Stimulated activated CD8-positive, alpha-beta memory T cell treated with anti-CD3 and anti-CD28 coated beads, Interleukin-7, amount 100 ng/mL, for 1 hour (primary cell): Measurements from ENCODE around the gene GPC1.

Experiments
- DNase-seq, 2 donors: peaks; one replicate each; pipeline ENCODE4 v3.0.0-alpha.2; 2020; ENCODE audit warnings: low read depth in 2 of 2

GPC1 gene

DNA sequence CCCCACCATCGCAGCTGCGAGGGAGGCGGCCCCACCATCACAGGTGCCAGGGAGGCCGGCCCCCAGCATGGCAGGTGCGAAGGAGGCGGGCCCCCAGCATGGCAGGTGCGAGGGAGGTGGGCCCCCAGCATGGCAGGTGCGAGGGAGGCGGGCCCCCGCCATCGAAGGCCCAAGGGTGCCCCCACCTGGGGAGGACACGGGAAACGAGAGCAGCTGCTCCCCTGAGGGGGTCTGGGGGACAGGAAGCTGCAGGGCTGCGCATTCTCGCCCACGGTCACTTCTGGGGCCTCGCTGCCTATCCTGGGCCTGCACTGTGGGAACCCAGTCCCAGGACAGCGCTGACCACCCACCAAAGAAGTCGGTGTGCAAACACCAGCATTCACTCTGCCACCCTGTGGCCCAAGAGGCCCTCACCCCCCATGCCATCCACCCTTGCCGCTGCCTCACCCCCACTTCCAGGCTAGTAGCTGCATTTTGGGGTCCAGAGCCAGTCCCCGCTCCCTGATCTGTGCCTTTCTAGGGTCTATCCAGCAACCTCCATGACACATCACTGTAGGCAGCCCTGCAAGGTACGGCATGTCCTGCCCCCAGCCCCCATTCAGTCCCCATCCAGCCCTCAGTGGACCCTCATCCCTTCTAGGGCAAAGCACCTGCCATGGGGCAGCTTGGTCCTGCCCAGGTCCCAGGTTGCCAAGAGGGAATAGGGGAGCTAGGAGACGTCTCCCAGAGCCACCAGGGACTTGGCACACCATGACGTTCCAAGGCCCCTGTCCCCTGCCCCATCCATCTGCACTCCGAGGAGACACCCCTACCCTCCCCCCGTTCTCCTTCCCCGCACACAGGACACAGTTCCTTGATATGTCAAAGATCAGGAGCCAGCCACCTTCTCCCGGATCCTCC lies 24.0 kb upstream of the GPC1 start:
- no peak for DNase-seq

DNA sequence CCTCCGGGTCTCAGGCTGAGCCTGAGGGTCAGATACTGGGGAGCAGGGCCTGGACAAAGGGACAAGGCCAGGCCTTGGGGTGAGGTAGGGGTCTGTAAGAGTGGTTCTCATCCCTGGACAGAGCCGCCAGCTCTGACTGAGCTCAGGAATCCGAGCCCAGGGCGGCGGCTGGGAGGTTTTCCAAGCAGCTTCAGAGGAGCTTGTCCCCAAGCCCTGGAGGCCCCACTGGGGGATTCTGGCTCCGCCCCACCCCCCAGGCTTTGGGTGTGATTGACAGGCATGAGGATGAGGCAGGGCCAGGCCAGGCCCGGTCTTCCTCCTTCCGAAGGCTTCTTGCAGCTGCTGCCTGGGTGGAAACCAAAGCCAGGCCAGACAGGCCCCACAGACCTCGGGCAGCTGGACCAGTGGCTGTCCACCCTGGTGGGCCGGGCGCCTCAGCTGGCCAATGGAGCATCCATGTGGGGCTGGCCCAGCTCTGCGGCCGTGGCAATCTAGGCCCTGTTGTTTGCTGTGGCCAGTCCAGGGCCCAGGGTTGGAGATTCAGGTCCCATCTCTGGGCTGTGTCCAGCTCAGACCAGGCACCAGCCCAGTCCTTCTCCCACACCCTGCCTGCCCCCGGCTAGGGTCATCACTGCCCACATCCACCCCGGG lies 23.1 kb upstream of the GPC1 start:
- no peak for DNase-seq

DNA sequence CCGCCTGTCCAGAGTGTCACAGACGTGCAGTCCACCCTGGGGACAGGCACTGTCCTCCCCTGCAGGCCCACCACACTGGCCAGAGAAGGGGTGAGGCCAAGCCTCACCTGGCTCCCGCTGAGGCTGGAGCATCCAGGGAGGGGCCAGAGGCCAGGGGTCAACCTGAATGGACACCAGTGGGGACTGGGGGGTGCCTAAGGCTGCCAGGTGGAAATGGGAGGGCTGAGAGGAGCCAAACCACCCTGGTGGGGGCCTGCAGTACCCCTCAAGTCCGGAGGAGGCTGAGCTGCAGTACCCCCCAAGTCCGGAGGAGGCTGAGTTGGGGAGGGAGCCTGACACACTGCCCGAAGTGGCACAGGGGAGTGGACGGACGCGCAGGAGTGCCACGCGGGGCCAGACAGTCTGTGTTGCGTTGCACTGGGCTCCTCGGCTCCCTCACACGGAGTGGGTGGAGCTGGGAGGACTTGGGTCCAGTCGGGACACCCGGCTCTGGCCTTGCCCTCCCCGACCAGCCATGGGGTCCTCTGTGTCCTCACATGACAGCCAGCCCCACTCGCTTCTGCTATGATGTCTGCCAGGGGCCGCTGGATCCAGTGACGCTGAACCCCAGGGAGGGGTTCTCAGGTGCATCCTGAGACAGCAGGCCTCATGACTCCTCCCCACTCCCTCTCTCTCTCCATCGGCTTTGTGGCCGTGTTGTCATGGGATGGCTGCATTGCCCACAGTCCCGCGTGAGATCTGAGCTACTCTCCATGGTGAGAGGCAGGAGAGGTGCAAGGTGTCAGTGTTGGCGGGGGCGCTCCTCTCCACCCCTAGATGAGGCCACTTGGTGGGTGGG lies 22.3 kb upstream of the GPC1 start:
- no peak for DNase-seq

DNA sequence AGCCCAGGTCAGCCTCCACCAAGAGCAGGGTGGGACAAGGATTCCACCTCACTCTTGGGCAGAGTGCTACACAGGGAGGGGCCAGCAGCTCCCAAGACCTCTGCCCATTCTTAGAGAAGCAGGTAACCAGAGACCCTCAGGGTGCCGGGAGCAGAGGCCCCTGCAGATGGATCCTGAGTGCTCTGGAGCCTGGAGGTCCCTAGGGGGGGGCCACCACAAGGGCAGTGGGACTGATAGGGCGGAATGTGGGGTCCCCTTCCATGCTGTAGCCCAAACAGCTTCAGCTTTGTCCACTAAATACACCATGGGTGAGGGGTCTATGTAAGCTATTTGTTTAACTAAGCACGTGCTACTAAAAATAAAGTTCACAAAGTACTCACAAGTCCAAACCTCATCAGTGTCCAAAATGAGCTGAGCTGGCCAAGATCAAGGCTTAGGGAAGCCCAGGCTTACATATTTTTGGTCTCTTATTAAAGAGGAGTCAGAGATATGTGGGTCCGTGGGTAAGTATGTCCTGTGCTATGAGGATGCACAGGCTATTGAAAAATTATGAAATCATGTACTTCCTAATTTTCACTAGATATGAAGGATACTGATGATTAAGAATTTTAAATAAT lies 21.5 kb upstream of the GPC1 start:
- no peak for DNase-seq

- DNase-seq, result no peak
Measured at GRCh38 chr2:240416821-240417220, 18.6 kb upstream of the GPC1 start.

DNA sequence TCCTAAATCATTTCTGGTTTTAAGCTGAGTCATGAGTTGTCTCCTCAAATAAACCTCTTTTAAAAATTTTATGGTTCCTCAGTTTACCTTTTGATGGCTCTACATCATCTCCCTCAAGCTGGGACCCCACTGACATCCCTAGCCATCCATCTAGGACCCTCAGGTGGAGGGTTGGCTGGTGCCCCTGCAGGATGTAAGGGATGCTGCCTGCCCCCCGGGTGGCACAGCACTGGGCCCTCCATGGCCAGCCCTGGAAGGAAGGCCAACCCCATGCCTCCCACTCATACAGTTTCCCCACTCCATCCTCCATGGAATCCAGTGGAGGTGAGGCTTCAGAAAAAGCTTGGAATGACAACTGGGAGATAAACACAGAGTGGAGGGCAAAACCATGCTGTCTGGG lies 17.2 kb upstream of the GPC1 start:
- DNase-seq, result no peak

GRCh38 chr2:240419271-240419670 lies 16.2 kb upstream of the GPC1 start:
- DNase-seq, result no peak

DNA sequence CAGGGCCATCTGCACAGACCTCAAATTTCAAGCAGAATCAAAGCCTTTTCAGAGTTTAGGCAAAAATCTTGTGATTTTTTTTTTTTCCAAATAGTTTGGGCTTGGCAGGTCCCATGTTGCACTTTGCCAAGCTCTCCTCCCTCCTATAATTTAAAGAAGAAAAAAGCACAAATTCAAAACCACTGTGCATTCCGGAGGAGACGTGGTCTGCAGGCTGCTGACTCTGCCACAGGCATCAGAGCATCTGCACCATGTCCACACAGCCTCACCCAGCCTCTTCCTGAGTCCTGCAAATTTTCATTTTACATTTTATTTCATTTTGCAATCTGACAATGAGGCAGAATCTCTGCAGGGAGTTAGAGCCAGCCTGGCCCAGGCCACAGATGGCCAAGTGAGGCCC lies 15.7 kb upstream of the GPC1 start:
- DNase-seq, result no peak

DNA sequence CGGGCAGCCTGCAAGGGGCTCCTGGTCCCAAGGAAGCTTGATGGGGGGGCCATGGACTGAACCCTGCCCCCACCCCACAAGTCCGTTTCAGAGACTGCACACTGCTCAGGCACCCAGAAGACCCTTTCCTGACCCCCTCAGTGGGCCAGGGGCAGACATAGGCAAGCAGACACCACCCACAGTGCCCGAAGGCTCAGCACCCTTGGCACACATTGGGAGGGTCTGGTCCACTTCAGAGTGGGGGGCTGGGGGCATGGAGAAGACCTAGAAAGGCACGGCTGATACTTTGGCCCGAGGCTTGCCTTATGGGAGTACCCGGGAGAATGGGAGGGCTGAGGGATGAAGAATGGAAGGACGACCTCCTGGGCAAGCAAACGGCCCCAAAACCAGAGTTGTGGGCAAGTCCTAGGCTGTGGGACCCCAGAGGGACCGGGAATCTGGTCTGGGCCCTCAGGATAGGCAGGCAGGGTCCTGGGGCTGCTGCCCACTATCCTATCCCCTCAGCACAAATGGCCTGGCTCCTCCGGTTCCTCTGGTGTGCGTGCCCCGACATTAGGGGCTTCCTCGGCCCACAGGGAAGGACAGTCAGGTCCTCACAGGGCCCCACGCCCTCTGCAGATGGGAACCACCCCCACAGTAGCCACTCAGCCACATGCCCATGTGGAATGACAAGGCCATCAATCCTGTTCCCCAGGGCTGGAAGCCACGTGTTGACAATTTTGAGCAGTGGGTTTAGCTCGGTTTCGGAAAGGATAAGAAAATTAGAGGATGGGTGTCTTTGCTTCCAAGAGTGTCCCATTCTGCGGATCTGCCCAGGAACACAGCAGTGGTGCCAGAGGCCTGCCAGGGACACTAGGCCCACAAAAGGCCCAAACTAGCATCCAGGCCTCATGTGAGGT lies 15.0 kb upstream of the GPC1 start:
- no peak for DNase-seq

- no peak for DNase-seq
Measured at GRCh38 chr2:240421381-240421780, 14.1 kb upstream of the GPC1 start.

GRCh38 chr2:240422658-240423329 lies 12.7 kb upstream of the GPC1 start:
- DNase-seq, result no peak

GRCh38 chr2:240423788-240424191 lies 11.7 kb upstream of the GPC1 start:
- DNase-seq, result no peak

DNA sequence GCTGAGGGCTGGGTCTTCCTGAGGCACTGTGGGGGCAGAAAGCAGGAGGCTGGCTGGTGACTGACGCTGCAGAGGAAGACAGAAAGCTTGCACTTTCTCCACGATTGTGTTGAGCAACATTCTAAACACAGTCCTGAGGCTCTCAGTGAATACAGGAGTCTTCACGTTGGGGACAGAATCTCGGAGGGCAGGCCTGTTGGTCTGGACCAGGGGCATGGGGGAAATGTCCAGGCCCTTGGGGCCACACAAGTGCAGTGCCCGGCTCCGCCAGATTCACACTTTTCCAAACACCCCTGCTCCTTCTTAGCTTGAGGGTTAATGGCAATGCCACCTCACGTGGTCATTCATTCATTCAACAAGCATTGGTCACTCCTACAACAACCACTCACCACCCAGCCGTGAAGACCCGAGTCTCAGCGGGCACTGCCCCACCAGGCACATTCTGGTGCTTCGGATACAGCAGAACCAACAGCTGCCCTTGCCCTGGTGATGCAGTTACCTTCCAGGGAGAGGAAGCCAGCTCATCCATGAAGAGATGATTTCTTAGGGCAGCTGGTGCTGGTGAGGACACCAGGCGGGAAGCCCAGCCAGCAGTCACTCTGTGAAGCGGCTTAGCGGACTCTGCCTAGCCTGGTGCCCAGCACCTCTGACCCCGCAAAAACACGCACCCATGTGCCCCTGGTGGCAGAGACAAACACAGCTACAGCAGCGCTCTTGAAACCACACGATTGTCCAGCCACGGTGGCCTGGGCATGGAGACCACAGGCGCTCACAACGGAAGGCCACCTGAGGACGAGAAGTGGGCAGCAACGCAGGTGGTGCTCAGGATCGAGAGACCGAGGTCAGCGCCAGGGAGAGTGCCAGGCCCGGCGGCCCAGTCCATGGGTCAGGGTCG lies 10.9 kb upstream of the GPC1 start:
- no peak for DNase-seq

GRCh38 chr2:240425236-240425615 lies 10.2 kb upstream of the GPC1 start:
- DNase-seq, result no peak

- no peak for DNase-seq
Measured at GRCh38 chr2:240425697-240426096, 9.8 kb upstream of the GPC1 start.

- DNase-seq, result no peak
Measured at GRCh38 chr2:240426845-240427721, 8.4 kb upstream of the GPC1 start.

DNA sequence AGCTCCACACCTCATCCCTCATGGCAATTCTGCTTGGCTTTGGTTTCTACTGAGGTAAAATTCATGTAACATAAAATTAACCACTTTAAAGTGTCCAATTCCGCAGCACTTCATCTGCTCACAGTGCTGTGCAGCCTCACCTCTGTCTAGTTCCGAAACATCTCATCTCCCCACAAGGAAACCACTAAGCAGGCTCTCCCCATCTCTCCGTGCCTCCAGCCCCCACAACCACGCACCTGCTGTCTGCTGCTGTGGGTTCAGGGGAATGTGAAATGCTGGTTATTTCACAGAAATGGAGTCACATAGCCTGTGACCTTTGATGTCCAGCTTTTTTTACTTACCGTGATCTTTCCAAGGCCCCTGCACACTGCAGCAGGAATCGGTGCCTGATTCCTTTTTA lies 7.7 kb upstream of the GPC1 start:
- DNase-seq, result no peak

- DNase-seq, result no peak
Measured at GRCh38 chr2:240428245-240428644, 7.2 kb upstream of the GPC1 start.
